DMS53 treated with DMSO at 0.1 percent for 48 hours (cell line): ENCODE measurements around the gene CRACDL.
"Not testable (repeated sequence)": the region's sequence is repeated elsewhere in the genome, so short reads cannot be mapped to it uniquely, and the experiment has no call there.

Source experiments
- DNase-seq: peaks from one replicate; lab custom pipeline; 2025; ENCODE audit not compliant: unreplicated experiment; lab: John Stamatoyannopoulos, UW

Gene CRACDL

GRCh38 chr2:98891591-98891990 lies 44.4 kb downstream of the CRACDL start:
- no peak for DNase-seq

DNA sequence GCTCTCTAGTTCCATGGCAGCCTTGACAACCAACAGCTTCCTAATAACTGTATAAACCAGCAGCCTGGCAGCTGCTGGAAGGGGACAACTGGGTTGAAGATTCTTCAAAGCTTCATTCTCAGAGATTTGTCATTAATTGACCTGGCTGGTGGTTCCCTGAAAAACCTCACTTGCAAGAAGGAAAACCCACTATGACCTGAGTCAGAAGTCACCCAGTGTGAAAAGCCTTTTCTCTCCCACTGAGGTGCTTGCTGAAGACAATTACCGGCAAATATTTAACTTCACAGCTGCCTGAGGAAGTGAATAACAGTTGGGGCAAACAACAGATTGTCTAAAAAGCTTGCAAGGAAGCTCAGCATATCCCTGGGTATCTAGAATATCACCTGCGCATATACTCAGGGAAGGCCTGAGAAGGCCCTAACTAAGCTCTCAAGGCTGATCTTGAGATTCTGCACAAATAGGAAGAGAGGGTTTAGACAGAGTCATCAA lies 49.9 kb downstream of the CRACDL start:
- no peak for DNase-seq

DNA sequence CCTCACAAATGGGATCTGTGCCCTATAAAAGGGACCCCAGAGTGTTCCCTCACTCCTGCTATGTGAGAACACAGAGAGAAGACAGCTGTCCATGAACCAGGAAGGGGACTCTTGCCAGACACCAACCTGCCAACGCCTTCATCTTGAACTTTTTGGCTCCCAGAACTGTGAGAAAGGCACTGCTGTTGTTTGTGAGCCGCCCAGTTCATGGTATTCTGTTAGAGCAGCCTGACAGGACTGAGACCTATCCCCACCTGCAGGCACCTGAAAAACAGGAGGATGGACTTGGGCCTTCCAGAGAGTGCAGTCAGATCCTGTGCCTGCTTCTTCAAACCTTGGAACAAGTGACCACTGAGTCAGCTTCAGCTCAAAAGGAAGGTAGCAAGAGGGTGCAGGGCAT lies 51.4 kb downstream of the CRACDL start:
- DNase-seq, result no peak

GRCh38 chr2:98883780-98884211 lies 52.2 kb downstream of the CRACDL start:
- no peak for DNase-seq

DNA sequence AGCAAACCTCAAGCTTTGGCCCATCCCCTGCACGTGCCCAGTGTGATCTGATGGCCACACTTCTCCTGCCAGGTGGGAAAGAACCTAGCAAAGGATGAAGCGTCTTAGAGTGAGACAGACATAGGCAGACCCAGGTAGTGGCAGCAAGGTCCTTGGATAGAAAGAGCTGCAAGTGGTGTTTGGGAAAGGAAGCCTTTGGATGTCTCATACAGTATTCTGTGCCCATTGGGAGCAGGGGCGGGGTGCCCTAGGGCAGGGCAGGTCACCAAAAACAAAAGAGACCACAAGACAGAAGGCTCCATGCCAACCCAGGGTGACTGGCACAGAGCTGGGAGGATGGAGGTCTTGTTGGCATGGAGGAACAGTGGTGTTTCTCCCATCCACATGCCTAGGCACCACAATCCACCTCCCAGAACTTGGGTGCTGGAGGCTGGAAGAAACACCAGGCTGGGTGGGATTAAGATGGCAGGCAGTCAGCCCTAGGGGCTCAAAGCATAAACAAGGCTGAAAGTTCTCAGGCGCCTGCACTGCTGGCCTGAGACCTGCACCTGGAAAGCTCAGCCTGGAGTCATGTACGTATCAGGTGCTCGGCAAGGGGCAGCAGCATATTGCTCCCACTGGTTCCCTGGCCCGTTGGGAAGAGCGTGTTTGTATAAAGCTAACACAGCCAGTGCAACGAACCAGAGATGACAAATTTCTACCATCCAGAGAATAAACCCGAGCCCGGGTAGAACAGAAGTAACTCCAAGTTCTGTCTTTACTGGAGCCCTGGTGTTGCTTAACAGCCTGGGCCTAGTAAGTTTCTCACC lies 52.9 kb downstream of the CRACDL start:
- no peak for DNase-seq

GRCh38 chr2:98882368-98882767 lies 53.7 kb downstream of the CRACDL start:
- DNase-seq, result no peak

- no peak for DNase-seq
These were observed 54.8 kb downstream of the CRACDL start for GRCh38 chr2:98881153-98881650.

- no peak for DNase-seq
These were observed 55.5 kb downstream of the CRACDL start for GRCh38 chr2:98880266-98881152.

GRCh38 chr2:98877658-98878057 lies 58.4 kb downstream of the CRACDL start:
- not testable (repeated sequence) for DNase-seq

GRCh38 chr2:98876741-98877140 lies 59.3 kb downstream of the CRACDL start:
- DNase-seq, result no peak

DNA sequence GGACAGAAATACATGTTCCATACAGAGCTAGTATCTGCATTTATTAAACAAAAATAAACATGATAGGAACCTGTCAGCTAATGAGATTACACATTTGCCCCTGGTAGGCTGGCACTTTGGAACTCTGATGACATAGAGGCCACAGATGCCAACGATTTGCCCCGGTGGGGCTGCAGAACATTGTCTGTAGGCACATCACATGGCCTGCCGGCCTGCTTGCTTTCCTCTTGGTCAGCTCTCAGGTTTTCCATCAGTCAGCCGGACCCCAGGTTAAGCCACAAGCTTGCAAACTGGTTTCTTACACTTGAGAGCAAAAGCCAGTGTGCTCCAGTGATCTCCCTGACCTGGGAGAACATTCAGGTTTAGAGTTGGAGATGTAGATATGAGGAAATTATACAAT lies 60.3 kb downstream of the CRACDL start:
- no peak for DNase-seq

DNA sequence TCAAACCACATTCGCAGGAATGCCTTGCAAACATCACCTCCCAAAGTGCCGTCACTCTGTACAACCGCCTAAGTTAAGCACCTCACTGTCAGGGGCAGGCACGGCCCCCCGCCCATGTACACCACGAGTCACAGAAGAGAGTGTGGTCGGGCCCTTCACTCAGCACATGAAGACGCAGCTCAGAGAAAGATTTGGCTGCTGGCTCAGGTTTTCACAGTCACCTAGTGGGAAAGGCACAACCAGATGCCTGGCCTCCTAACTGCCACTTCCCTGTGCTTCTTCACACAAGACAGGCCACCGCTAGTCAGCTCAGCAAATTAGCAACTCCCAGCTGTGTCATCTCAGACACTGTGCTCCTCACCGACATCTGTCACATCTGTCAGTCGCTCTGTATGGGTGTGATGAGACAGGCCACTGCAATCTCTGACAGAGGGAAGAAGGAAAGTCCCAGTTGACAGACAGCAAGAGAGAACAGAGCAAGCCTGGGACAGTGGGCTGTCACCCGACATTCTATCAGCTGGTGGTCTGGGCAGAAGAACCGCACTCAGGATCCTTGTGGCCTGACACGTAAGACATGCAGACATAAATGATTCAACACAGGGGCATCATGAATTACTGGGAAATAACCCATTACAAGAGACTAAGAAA lies 60.8 kb downstream of the CRACDL start:
- DNase-seq, result no peak

DNA sequence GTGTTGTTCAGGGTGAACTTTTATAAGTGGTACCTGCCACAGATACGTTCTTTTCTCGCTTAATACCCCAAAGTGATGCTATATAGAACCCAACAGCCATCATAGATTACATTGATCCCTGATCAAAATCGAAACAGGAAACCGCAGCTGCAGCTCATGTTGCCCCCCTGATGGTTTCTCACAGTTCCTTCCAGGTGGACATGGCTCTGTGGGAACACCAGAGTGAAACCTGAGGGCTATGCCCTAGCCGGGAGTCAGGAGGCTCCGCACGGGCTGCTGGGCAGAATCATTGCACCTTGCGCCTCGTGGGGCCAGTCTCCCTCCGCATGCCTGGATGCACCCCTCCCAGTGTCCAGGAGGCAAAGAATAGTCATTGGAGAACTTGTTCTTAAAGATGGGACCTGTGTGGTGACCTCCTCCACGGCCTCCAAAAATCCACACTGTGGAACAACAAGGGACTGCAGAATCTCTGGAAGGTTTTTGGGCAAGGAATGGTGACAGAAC lies 61.8 kb downstream of the CRACDL start:
- no peak for DNase-seq

- no peak for DNase-seq
These were observed 63.5 kb downstream of the CRACDL start for GRCh38 chr2:98872526-98872925.

- DNase-seq, result no peak
These were observed 64.5 kb downstream of the CRACDL start for GRCh38 chr2:98871506-98871905.

- peak; percentile 87 for DNase-seq
These were observed 65.4 kb downstream of the CRACDL start for GRCh38 chr2:98870516-98871158.

- DNase-seq, result peak; percentile 100
These were observed 66.2 kb downstream of the CRACDL start for GRCh38 chr2:98869870-98870269.

- DNase-seq, result peak; percentile 98
These were observed 66.8 kb downstream of the CRACDL start for GRCh38 chr2:98869272-98869641.

DNA sequence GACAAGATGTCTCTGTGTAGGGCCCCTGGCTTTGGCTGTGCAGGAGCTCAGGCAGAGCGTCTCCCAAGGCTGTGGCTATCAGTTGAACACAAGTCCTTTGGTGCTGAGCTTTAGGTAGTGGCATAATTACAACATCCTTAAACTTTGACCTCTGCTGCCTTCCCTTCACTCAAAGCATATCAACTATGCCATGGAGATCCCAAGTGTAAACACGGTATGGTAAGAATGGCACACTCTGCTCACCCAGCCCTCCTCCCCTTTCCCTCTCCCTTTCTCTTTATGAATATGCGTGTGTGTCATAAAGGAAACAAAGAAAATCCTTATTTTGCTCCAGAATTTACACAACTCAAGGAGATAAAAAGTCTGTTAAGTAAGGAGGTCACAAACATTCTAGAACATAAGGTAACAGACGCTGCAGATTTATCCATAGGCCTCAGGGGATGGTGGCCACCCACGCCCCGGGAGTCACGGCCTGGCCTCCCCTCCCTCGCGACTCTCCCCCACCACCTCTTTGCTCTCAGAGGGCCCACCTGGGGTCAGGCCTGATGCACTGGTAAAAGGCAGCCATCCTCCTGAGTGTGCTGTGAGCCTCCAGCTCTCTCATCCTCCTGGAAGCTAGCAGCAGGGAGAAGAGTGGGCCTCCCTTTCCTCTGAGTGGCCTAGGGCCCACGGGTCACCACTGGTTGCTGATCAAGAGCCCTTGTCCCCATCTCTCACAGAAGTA lies 67.3 kb downstream of the CRACDL start:
- peak; percentile 76 for DNase-seq
